Calu3 (cell line): ENCODE data around the gene SCFD2. TPM values are rescaled to one million over a fixed set of nuclear protein-coding genes. Genes with fewer than 3 reads are reported as not detected.

Experiments used
- BruUV-seq: library from RNA; stranded (reverse); fragments of 400-500 nt; replicated peaks from 2 replicates; lab custom pipeline; 2021; lab: Mats Ljungman, UMichigan
- CTCF ChIA-PET: fragments of 300-600 bp; sonication (Branson Sonifier 250); formaldehyde crosslinking; loops from one replicate; lab custom pipeline; 2022; ENCODE audit warnings: antibody characterized with exemption; lab: Charles Lee
- DNase-seq: peaks from one replicate; pipeline ENCODE4 v3.0.0; 2022
- H3K27ac Mint-ChIP-seq: one replicate; pipeline ENCODE4 v1.8.0; 2022; ENCODE audit warnings: mixed read lengths; ENCODE audit not compliant: unreplicated experiment
- H3K27me3 Mint-ChIP-seq: one replicate; pipeline ENCODE4 v1.8.0; 2022; ENCODE audit warnings: mixed read lengths; ENCODE audit not compliant: unreplicated experiment
- H3K36me3 Mint-ChIP-seq: one replicate; pipeline ENCODE4 v1.8.0; 2022; ENCODE audit warnings: mild to moderate bottlenecking, moderate library complexity, mixed read lengths; ENCODE audit not compliant: insufficient read depth, unreplicated experiment
- H3K4me1 Mint-ChIP-seq: one replicate; pipeline ENCODE4 v1.8.0; 2022; ENCODE audit warnings: mild to moderate bottlenecking, low read depth, mixed read lengths; ENCODE audit not compliant: unreplicated experiment
- H3K4me3 Mint-ChIP-seq: one replicate; pipeline ENCODE4 v1.8.0; 2022; ENCODE audit warnings: mild to moderate bottlenecking, low read depth, moderate library complexity, mixed read lengths; ENCODE audit not compliant: unreplicated experiment
- H3K9me3 Mint-ChIP-seq: one replicate; pipeline ENCODE4 v1.8.0; 2022; ENCODE audit warnings: low read depth, mixed read lengths; ENCODE audit not compliant: unreplicated experiment
- intact Hi-C: fragments of 100-400 bp; cut with micrococcal nuclease; formaldehyde crosslinking; loops from one replicate; pipeline ENCODE4 v1.10.0; 2022; ENCODE audit not compliant: unreplicated experiment
- total RNA-seq: library from RNA; stranded (reverse); gene quantifications from 2 replicates; pipeline ENCODE4 v1.2.3, GENCODE V29; 2022
- TF ChIP-seq, protein P1 (sequence below): fragments of 200-600 bp; IDR thresholded peaks from one replicate; pipeline ENCODE4 v1.8.0; 2022; ENCODE audit warnings: antibody characterized with exemption; ENCODE audit not compliant: unreplicated experiment

SCFD2 gene
- total RNA-seq, 1 experiment from 2014 or later, result 16.7 TPM

DNA sequence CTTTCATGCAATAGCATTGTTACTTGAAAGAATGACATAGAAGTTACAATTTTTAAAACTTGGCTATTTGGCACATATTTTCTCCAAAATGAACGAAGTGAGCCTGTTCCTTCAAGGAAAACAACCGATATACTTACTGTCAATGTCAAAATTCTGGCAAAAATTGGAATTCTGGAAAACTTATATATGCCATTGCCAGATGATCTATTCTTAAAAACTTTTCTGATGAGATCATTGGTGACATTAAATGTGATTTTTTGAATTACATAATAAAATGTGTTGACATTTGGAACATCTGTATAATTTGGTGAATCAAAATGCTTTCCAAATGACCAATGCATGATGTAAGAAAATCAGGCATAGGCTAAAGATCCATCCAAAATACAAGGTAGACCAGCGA, 209.0 kb downstream of the SCFD2 start:
- Mint-ChIP-seq H3K9me3 (no peaks in the 10 kb centered on the region), H3K4me3 (no peak overlapping the region), H3K27me3 (no peaks in the 10 kb centered on the region), H3K4me1 (no peaks in the 10 kb centered on the region), H3K36me3 (no peaks in the 10 kb centered on the region), H3K27ac (no peak overlapping the region)
- TF ChIP-seq, protein P1, sequence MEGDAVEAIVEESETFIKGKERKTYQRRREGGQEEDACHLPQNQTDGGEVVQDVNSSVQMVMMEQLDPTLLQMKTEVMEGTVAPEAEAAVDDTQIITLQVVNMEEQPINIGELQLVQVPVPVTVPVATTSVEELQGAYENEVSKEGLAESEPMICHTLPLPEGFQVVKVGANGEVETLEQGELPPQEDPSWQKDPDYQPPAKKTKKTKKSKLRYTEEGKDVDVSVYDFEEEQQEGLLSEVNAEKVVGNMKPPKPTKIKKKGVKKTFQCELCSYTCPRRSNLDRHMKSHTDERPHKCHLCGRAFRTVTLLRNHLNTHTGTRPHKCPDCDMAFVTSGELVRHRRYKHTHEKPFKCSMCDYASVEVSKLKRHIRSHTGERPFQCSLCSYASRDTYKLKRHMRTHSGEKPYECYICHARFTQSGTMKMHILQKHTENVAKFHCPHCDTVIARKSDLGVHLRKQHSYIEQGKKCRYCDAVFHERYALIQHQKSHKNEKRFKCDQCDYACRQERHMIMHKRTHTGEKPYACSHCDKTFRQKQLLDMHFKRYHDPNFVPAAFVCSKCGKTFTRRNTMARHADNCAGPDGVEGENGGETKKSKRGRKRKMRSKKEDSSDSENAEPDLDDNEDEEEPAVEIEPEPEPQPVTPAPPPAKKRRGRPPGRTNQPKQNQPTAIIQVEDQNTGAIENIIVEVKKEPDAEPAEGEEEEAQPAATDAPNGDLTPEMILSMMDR, result no peak
- CTCF ChIA-PET, result no interaction called here
- intact Hi-C loops, result no loop called here
- no peak for DNase-seq
- no TSS peak for BruUV-seq

DNA sequence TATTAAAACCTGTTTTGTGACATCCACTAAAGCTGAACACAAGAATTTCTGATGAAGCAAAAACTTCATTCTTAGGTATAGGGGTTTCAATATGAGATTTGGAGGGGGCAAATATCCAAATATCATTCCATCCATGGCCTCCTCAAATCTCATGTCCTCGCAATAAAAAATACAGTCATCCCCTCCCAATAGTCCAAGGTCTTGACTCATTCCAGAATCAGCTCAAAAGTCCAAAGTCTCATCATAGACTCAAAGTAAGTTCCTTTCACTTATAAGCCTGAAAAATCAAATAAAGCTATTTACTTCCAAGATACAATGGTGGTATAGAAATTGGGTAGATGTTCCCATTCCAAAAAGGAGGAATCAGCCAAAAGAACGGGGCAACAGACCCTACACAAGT, 213.4 kb downstream of the SCFD2 start:
- TF ChIP-seq, protein P1, result no peak
- Mint-ChIP-seq H3K9me3 (no peaks in the 10 kb centered on the region), H3K4me1 (no peaks in the 10 kb centered on the region), H3K36me3 (no peaks in the 10 kb centered on the region), H3K27ac (no peak overlapping the region), H3K27me3 (no peaks in the 10 kb centered on the region), H3K4me3 (no peak overlapping the region)
- CTCF ChIA-PET, result no interaction called here
- intact Hi-C loops, result no loop called here
- no peak for DNase-seq
- BruUV-seq, result no TSS peak

DNA sequence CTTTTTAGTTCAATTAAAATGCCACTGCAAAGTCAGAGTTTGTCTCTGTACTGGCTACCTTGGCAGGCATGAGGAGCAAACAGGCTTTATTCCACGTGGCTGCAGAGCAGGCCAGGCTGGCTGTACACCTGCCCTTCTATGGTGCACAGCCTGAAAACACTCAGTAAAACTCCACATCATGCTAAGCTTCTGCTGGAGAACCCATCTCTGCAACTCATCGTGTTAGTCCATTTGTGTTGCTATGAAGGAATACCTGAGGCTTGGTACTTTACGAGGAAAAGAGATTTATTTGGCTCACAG, 214.4 kb downstream of the SCFD2 start:
- DNase-seq, result no peak
- BruUV-seq, result no TSS peak
- Mint-ChIP-seq H3K4me1 (no peaks in the 10 kb centered on the region), H3K9me3 (no peaks in the 10 kb centered on the region), H3K27ac (no peak overlapping the region), H3K4me3 (no peak overlapping the region), H3K36me3 (no peaks in the 10 kb centered on the region), H3K27me3 (no peaks in the 10 kb centered on the region)
- TF ChIP-seq, protein P1, result no peak
- intact Hi-C loops, result no loop called here
- CTCF ChIA-PET, result no interaction called here

DNA sequence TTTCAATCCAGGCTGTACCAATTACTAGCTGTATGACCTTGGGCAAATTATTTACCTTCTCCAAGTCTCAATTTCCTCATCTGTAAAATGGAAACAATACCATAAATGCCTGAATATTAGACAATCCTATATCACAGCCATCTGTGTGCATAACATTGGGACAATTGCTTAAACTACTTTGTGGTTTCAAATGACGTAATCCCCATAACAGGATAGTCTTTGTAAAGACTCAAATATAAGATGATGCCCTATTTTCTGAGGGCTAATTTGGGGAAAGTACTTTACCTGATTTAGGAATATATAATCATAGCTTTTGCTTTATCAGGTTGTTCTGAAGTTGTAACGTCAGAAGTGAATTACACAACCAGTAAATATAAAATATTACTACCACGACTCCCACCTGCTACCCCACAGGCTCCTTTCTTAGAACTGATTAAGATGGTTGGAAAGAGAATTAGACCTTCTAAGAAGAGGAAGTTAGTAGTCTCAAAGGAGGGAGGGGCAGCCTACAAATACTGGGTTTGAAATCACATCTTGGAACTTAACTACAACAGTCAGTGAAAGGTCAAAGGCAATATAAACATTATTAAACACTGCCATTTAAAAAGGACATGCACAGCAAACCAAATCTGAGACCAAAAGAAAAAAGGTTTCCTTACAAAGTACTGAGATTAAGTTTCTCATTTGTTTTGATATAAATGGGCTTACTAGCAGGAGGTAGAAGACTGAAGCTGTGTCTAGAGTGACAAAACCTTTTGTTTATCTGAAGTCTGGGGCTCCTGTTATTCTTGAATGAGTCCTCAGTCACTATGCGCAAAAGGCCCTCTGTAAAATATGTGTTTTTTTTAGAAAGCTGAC, 215.0 kb downstream of the SCFD2 start:
- H3K27ac Mint-ChIP-seq, result no peak overlapping the region
- no TSS peak for BruUV-seq
- H3K27me3 Mint-ChIP-seq, result no peaks in the 10 kb centered on the region
- H3K9me3 Mint-ChIP-seq, result no peaks in the 10 kb centered on the region
- TF ChIP-seq, protein P1, result no peak
- H3K36me3 Mint-ChIP-seq, result no peaks in the 10 kb centered on the region
- DNase-seq, result no peak
- intact Hi-C loops, result no loop called here
- no peaks in the 10 kb centered on the region for H3K4me1 Mint-ChIP-seq
- CTCF ChIA-PET, result no interaction called here
- no peak overlapping the region for H3K4me3 Mint-ChIP-seq
